ENCODE measurements around the gene MPEG1.

DNA sequence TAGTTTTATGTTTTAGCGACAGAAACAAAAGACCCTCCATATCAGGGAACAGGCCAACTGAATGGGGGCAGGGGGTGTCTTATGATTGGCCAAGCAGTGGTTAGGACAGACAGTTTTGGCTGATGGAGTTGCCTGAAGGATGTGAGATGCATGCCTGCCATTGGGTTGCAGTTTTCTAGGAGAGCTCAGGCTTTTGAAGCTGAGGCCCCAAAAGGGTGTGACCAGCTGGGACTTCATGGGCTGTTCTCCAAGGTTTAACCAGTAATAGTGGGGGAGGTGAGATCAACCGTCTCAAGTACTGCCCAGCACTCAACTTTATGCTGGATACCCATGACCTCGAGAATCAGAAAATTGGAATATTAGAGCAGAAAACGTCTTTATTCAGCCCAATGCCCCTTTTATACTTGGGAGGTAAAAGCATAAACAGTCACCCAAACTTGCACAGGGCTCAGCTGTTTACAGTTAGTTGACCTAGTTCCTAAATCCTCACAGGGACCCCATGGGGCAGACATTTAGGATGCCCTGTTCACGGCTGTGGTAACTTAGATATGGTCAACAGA lies 27.3 kb downstream of the MPEG1 start:
- TF ChIP-seq, protein P1, sequence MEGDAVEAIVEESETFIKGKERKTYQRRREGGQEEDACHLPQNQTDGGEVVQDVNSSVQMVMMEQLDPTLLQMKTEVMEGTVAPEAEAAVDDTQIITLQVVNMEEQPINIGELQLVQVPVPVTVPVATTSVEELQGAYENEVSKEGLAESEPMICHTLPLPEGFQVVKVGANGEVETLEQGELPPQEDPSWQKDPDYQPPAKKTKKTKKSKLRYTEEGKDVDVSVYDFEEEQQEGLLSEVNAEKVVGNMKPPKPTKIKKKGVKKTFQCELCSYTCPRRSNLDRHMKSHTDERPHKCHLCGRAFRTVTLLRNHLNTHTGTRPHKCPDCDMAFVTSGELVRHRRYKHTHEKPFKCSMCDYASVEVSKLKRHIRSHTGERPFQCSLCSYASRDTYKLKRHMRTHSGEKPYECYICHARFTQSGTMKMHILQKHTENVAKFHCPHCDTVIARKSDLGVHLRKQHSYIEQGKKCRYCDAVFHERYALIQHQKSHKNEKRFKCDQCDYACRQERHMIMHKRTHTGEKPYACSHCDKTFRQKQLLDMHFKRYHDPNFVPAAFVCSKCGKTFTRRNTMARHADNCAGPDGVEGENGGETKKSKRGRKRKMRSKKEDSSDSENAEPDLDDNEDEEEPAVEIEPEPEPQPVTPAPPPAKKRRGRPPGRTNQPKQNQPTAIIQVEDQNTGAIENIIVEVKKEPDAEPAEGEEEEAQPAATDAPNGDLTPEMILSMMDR (optimal IDR thresholded peaks at IDR 0.05 in 1 of 3, IDR thresholded peaks at IDR 0.05 in 1 of 3, conservative IDR thresholded peaks at IDR 0.05 in 1 of 3; ENCODE audit: extremely low read depth in 1 of 3, insufficient read depth in 2 of 3, low read length in 3 of 3) = no peak
- no peak for TF ChIP-seq EZH2 (IDR thresholded peaks at IDR 0.05; ENCODE audit: low read length)
